ENCODE results near the gene AKAP6. TPM values are rescaled to one million over a fixed set of nuclear protein-coding genes. Genes with fewer than 3 reads are reported as not detected.

The AKAP6 gene, protein sequence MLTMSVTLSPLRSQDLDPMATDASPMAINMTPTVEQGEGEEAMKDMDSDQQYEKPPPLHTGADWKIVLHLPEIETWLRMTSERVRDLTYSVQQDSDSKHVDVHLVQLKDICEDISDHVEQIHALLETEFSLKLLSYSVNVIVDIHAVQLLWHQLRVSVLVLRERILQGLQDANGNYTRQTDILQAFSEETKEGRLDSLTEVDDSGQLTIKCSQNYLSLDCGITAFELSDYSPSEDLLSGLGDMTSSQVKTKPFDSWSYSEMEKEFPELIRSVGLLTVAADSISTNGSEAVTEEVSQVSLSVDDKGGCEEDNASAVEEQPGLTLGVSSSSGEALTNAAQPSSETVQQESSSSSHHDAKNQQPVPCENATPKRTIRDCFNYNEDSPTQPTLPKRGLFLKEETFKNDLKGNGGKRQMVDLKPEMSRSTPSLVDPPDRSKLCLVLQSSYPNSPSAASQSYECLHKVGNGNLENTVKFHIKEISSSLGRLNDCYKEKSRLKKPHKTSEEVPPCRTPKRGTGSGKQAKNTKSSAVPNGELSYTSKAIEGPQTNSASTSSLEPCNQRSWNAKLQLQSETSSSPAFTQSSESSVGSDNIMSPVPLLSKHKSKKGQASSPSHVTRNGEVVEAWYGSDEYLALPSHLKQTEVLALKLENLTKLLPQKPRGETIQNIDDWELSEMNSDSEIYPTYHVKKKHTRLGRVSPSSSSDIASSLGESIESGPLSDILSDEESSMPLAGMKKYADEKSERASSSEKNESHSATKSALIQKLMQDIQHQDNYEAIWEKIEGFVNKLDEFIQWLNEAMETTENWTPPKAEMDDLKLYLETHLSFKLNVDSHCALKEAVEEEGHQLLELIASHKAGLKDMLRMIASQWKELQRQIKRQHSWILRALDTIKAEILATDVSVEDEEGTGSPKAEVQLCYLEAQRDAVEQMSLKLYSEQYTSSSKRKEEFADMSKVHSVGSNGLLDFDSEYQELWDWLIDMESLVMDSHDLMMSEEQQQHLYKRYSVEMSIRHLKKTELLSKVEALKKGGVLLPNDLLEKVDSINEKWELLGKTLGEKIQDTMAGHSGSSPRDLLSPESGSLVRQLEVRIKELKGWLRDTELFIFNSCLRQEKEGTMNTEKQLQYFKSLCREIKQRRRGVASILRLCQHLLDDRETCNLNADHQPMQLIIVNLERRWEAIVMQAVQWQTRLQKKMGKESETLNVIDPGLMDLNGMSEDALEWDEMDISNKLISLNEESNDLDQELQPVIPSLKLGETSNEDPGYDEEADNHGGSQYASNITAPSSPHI (N-terminal part only)
- under 1 TPM; 0.60 to 0.77 TPM for total RNA-seq

GRCh38 chr14:32329146-32329545 is at the start of gene AKAP6:
AKAP6 (plus strand) TSS chr14:32329298; CDS start chr14:32433494, 104,196 bp downstream.

Other genes starting within 250 kb of the AKAP6 start
- not detected for gene RNU6-7, start 127.3 kb upstream of the AKAP6 start, total RNA-seq
- not detected for gene RNU6-8, start 126.0 kb upstream of the AKAP6 start, total RNA-seq

All from activated naive CD4-positive, alpha-beta T cell treated with anti-CD3 and anti-CD28 coated beads, Interleukin-2, amount 10 ng/mL, durations not matched to agents 5 hours and 36 hours (primary cell).